ENCODE results near the gene OR56A4.
"Not testable (repeated sequence)": the region's sequence is repeated elsewhere in the genome, so short reads cannot be mapped to it uniquely, and the experiment has no call there.

The OR56A4 gene

DNA sequence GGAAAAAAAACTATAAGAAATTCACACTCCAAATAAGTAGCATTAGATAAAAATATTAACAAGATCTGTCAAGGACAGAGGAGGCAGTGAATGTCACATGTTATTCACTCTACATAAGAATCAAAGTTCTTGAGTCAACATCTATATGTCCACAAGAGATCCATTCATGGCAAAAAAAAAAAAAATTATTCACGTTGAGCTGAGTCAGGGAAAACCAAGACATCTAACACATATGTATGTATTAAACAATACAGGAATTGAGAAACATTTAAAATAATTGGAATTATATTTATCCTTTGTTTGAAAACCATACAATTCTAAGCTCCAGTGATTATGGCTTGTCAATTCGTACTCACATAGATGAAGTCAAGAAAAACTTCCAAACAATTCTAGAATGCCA lies 39.8 kb downstream of the OR56A4 start:
- in situ Hi-C loops (cut with HindIII; ENCODE audit: low sequenced_read_pairs): no loop called here

DNA sequence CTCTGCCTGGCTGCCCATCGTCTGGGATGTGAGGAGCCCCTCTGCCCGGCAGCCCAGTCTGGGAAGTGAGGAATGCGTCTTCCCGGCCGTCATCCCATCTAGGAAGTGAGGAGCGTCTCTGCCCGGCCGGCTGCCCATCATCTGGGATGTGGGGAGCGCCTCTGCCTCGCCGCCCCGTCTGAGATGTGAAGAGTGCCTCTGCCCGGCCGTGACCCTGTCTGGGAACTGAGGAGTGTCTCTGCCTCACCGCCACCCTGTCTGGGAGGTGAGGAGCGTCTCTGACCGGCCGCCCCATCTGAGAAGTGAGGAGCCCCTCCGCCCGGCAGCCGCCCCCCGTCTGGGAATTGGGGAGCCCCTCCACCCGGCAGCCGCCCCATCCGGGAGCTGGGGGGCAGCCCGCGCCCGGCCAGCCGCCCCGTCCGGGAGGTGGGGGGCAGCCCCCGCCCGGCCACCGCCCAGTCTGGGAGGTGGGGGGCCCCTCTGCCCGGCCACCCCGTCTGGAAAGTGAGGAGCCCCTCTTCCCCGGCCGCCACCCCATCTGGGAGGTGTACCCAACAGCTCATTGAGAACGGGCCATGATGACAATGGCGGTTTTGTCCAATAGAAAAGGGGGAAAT lies 45.9 kb downstream of the OR56A4 start:
- in situ Hi-C loops (cut with HindIII; ENCODE audit: low sequenced_read_pairs): not testable (repeated sequence)

DNA sequence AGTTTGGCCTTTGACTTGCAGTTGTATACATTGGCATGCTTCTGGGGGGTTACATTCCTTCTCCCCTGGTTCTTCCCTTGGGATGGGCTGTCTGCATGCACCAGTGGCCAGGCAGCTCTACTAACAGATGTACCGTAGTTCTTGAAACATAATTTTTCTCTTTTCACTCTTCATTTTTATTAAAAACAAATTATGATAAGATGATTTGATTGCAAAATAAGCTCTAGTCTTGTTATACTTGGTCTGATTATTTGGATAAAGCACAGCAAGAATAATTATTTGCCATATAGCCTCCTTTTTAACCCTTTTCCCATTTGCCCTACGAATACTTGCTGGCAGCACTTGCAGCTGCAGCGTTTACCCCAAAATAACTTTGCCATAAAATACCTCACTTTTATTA lies 51.2 kb downstream of the OR56A4 start:
- in situ Hi-C loops (cut with HindIII; ENCODE audit: low sequenced_read_pairs): no loop called here
